Measurements from ENCODE around the gene FHOD3. TPM values are rescaled to one million over a fixed set of nuclear protein-coding genes. Genes with fewer than 3 reads are reported as not detected.

Gene FHOD3
- total and polyA plus RNA-seq, 3 experiments from 2014 or later, result not detected

DNA sequence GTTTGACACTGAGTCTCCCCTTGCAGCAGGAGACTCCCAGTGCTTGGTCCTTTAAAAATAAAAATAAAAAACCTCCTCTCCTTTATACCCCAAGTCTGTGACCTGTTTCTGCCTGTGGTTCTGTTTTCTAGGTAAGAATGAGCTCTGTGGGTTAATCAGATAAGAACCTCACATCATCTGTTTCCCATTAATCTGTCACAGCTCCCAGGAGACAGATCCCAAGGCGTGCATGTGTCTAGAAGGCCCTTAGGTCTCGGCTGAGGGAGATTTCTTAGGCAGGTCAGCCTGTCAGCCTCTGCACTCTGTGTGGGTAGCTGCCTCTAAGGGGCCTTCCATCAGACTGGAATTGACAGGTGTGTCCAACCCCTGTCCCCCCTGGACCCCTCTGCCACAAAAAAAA, 80.7 kb downstream of the FHOD3 start:
- no peak for DNase-seq
- Mint-ChIP-seq H3K9me3 (no peaks in the 10 kb centered on the region), H3K27me3 (peaks cover 10 to 14% of the 10 kb centered on the region in 2 donors), H3K36me3 (no peaks in the 10 kb centered on the region), H3K27ac (no peak overlapping the region), H3K4me3 (no peak overlapping the region), H3K4me1 (no peaks in the 10 kb centered on the region)
- CTCF ChIA-PET, result interaction anchor here (1.1 kb wide), 1 partner anchor 10 kb away, joined by 3 read pairs; no protein-coding TSS in a partner anchor
- Histone ChIP-seq H3K9me3 (ENCODE audit: low read length) (no peaks in the 10 kb centered on the region), H3K36me3 (ENCODE audit: insufficient read depth, low read length) (no peaks in the 10 kb centered on the region), H3K4me3 (ENCODE audit: low read length) (no peak overlapping the region), H3K4me1 (ENCODE audit: insufficient read depth, low read length) (no peaks in the 10 kb centered on the region), H3K27me3 (ENCODE audit: insufficient read depth, low read length, poor library complexity, severe bottlenecking) (no peaks in the 10 kb centered on the region), H3K27ac (ENCODE audit: low read depth, low read length) (no peak overlapping the region)
- POLR2A ChIA-PET, result no interaction called here

DNA sequence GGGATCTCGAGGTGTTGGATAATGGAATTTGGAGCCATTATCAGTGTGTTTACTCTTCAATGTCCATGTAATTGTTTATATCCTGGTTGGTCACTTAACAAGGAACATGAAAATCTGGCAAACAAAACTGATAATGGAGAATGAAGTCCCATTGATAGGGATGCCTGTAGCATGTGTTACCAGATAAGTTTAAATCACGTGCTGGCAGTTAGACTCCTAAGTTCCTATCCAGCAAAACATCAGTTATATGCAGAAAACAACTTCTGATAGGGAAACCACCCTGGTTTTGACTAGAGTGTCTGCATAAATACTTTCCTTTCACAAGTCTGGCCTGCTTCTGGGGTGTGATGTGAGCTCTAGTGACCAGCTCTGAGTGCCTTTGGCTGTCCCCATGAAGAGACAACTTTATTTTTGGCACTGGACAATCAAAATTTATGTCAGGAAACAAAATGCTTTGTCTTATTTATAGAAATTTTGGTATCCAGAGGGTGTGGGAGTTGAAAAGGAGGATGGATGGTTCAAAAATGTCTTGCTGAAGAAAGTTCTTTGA, 82.0 kb downstream of the FHOD3 start:
- Histone ChIP-seq H3K27ac (ENCODE audit: low read depth, low read length) (no peak overlapping the region), H3K36me3 (ENCODE audit: insufficient read depth, low read length) (no peaks in the 10 kb centered on the region), H3K4me1 (ENCODE audit: insufficient read depth, low read length) (no peaks in the 10 kb centered on the region), H3K4me3 (ENCODE audit: low read length) (no peak overlapping the region), H3K9me3 (ENCODE audit: low read length) (no peaks in the 10 kb centered on the region), H3K27me3 (ENCODE audit: insufficient read depth, low read length, poor library complexity, severe bottlenecking) (no peaks in the 10 kb centered on the region)
- ChIA-PET POLR2A (no interaction called here), CTCF (no interaction called here)
- H3K27me3 Mint-ChIP-seq, result peaks cover 6 to 10% of the 10 kb centered on the region in 2 donors
- no peaks in the 10 kb centered on the region for H3K9me3 Mint-ChIP-seq
- H3K36me3 Mint-ChIP-seq, result no peaks in the 10 kb centered on the region
- no peak overlapping the region for H3K4me3 Mint-ChIP-seq
- no peak for DNase-seq
- H3K4me1 Mint-ChIP-seq, result no peaks in the 10 kb centered on the region
- H3K27ac Mint-ChIP-seq, result no peak overlapping the region

DNA sequence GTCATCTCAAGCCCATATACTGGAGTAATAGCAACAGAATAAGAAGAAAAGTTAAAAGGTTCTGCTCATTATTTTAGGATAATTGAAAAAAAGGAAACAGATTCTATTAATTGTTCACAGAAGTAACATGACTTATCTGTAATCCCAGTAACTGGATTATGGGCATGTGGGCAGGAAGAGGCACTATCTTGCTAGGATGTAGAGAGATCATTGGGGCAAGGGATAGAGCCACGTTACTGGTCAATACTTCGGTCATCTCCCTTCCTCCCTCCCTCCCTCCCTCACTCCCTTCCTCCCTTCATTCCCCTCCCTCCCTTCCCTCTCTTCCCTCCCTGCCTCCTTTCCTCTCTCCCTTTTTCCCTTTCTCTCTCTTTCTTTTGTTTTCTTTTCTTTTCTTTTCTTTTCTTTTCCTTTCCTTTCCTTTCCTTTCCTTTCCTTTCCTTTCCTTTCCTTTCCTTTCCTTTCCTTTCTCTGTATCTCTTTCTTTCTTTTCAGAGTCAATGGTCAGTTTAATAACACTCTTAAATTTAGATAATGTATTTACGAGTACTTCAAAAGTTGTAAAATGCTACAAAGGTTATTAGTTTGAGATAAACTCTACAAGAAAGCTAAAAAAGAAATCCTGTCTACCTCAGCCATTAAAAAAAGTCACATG, 82.8 kb downstream of the FHOD3 start:
- CTCF ChIA-PET, result no interaction called here
- POLR2A ChIA-PET, result no interaction called here
- no peaks in the 10 kb centered on the region for H3K36me3 Mint-ChIP-seq
- H3K4me1 ChIP-seq (ENCODE audit: insufficient read depth, low read length), result no peaks in the 10 kb centered on the region
- no peaks in the 10 kb centered on the region for H3K27me3 ChIP-seq (ENCODE audit: insufficient read depth, low read length, poor library complexity, severe bottlenecking)
- H3K36me3 ChIP-seq (ENCODE audit: insufficient read depth, low read length), result no peaks in the 10 kb centered on the region
- H3K4me3 Mint-ChIP-seq, result no peak overlapping the region
- no peaks in the 10 kb centered on the region for H3K9me3 ChIP-seq (ENCODE audit: low read length)
- H3K4me3 ChIP-seq (ENCODE audit: low read length), result no peak overlapping the region
- H3K27ac ChIP-seq (ENCODE audit: low read depth, low read length), result no peak overlapping the region
- H3K27ac Mint-ChIP-seq, result no peak overlapping the region
- H3K4me1 Mint-ChIP-seq, result no peaks in the 10 kb centered on the region
- no peak for DNase-seq
- no peaks in the 10 kb centered on the region for H3K9me3 Mint-ChIP-seq
- peaks cover 5 to 10% of the 10 kb centered on the region in 2 donors for H3K27me3 Mint-ChIP-seq

DNA sequence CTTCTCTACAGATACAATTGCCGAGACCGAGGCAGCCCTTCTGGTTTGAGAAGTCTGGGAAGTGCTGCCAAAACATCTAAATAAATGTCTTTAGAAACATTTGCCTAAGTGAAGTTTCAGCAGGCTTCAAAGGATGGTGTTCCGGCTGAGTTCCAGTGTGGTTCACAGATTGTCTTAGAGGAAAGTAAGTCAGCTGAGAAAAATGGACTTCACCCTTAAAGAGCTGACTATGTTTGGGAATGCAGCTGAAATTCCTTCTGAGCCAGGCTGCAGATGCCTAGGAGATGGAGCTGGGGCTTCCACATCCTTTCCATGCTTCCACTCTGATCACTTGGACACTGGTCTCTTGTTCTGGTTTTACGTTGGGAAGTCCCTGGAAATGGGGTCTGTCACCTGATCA, 83.6 kb downstream of the FHOD3 start:
- POLR2A ChIA-PET, result no interaction called here
- Histone ChIP-seq H3K9me3 (ENCODE audit: low read length) (no peaks in the 10 kb centered on the region), H3K4me3 (ENCODE audit: low read length) (no peak overlapping the region), H3K36me3 (ENCODE audit: insufficient read depth, low read length) (no peaks in the 10 kb centered on the region), H3K27ac (ENCODE audit: low read depth, low read length) (no peak overlapping the region), H3K4me1 (ENCODE audit: insufficient read depth, low read length) (no peaks in the 10 kb centered on the region), H3K27me3 (ENCODE audit: insufficient read depth, low read length, poor library complexity, severe bottlenecking) (no peaks in the 10 kb centered on the region)
- Mint-ChIP-seq H3K4me3 (no peak overlapping the region), H3K27me3 (peaks cover 5 to 10% of the 10 kb centered on the region in 2 donors), H3K27ac (no peak overlapping the region), H3K9me3 (no peaks in the 10 kb centered on the region), H3K4me1 (no peaks in the 10 kb centered on the region), H3K36me3 (no peaks in the 10 kb centered on the region)
- CTCF ChIA-PET, result no interaction called here
- no peak for DNase-seq

DNA sequence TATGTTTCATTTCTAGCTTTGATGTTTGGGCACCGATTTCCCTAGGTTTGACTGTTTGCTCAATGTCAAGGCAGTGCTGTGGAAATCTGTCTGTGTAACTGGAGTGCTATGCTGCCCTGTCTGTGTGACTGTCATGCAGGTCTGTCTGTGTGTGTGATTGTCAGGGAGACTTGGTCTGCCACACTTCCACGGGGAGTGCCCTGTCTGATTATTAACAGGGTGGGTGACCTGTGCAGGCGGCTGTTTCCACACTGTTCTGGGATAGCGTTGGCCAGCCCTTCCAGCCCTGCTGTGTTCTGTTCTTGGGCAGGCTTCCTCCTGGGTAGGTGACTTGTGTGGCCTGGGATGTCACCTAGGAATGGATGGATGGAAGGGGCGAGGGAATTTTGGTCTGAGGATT, 85.3 kb downstream of the FHOD3 start:
- Histone ChIP-seq H3K9me3 (ENCODE audit: low read length) (no peaks in the 10 kb centered on the region), H3K36me3 (ENCODE audit: insufficient read depth, low read length) (no peaks in the 10 kb centered on the region), H3K4me3 (ENCODE audit: low read length) (no peak overlapping the region), H3K4me1 (ENCODE audit: insufficient read depth, low read length) (no peaks in the 10 kb centered on the region), H3K27ac (ENCODE audit: low read depth, low read length) (no peak overlapping the region), H3K27me3 (ENCODE audit: insufficient read depth, low read length, poor library complexity, severe bottlenecking) (no peaks in the 10 kb centered on the region)
- ChIA-PET POLR2A (no interaction called here), CTCF (no interaction called here)
- H3K9me3 Mint-ChIP-seq, result no peaks in the 10 kb centered on the region
- peaks cover 5 to 10% of the 10 kb centered on the region in 2 donors for H3K27me3 Mint-ChIP-seq
- H3K27ac Mint-ChIP-seq, result no peak overlapping the region
- H3K4me1 Mint-ChIP-seq, result no peaks in the 10 kb centered on the region
- no peak for DNase-seq
- H3K4me3 Mint-ChIP-seq, result no peak overlapping the region
- H3K36me3 Mint-ChIP-seq, result no peaks in the 10 kb centered on the region

DNA sequence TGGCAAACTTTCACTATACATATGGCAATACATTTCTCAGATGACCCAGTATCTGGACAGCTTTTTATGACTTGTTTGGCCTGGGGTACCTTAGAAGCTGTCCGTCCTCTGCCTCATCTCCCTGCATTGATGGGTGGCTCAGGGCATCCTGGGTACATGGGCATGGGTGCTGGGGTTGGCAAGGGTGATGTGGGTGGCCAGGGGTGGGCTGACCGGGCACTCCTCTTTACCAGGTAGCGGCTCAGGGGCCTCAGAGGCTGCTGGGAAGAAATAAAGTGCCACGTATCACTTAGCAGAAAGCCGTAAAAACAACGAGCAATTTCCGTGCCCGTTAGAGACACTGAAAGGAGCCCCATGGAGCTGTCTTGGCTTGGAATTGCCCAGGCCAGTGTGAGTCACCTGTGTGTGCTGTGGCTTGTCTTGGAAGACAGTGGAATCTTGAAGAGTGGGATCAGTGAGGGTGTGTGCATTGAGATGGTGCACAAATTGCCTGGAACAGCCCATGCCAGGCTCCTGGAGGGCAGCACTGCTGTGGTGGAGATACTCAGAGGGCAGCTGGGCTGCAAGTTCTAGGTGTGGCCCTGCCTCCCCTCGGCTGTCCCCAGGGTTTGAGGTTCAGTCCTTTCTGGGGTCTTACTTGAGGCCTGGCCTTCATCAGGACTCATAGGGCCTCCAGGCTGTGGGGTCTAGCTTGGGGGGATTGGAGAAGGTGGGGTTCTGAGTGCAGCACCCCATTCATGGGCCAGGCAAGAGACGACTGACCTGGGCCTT, 88.8 kb downstream of the FHOD3 start:
- DNase-seq, result no peak
- H3K27ac Mint-ChIP-seq, result no peak overlapping the region
- H3K4me3 ChIP-seq (ENCODE audit: low read length), result no peak overlapping the region
- no peaks in the 10 kb centered on the region for H3K36me3 ChIP-seq (ENCODE audit: insufficient read depth, low read length)
- ChIA-PET POLR2A (no interaction called here), CTCF (no interaction called here)
- H3K4me1 ChIP-seq (ENCODE audit: insufficient read depth, low read length), result no peaks in the 10 kb centered on the region
- no peaks in the 10 kb centered on the region for H3K36me3 Mint-ChIP-seq
- H3K27me3 Mint-ChIP-seq, result peaks cover 3 to 6% of the 10 kb centered on the region in 2 donors
- no peaks in the 10 kb centered on the region for H3K4me1 Mint-ChIP-seq
- no peaks in the 10 kb centered on the region for H3K9me3 ChIP-seq (ENCODE audit: low read length)
- H3K27ac ChIP-seq (ENCODE audit: low read depth, low read length), result no peak overlapping the region
- no peak overlapping the region for H3K4me3 Mint-ChIP-seq
- no peaks in the 10 kb centered on the region for H3K9me3 Mint-ChIP-seq
- no peaks in the 10 kb centered on the region for H3K27me3 ChIP-seq (ENCODE audit: insufficient read depth, low read length, poor library complexity, severe bottlenecking)

DNA sequence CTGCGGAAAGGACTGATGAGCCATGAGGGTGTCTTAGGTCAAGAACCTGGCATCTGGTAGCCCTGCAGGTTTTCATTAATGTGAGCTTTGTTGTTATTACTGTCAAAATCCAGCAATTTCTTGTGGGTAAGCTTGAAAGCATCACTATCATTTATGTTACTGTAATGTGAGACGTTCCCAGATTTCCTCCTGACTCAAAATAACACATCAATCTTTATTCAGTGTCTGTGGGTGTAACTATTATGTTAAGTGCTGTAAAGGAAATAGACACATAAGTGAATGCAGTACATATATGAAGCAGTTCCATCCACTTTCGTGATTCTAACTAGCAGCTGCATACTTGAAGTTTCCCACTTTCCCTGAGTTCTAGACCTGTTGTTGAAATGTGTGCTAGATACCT, 89.8 kb downstream of the FHOD3 start:
- DNase-seq, result no peak
- CTCF ChIA-PET, result interaction anchor here (1.0 kb wide), 1 partner anchor 9 kb away, joined by 3 read pairs; no protein-coding TSS in a partner anchor
- no peaks in the 10 kb centered on the region for H3K4me1 ChIP-seq (ENCODE audit: insufficient read depth, low read length)
- no peaks in the 10 kb centered on the region for H3K9me3 Mint-ChIP-seq
- H3K27ac ChIP-seq (ENCODE audit: low read depth, low read length), result no peak overlapping the region
- no peak overlapping the region for H3K4me3 Mint-ChIP-seq
- H3K9me3 ChIP-seq (ENCODE audit: low read length), result no peaks in the 10 kb centered on the region
- POLR2A ChIA-PET, result no interaction called here
- no peaks in the 10 kb centered on the region for H3K36me3 ChIP-seq (ENCODE audit: insufficient read depth, low read length)
- peaks cover 3 to 6% of the 10 kb centered on the region in 2 donors for H3K27me3 Mint-ChIP-seq
- no peaks in the 10 kb centered on the region for H3K27me3 ChIP-seq (ENCODE audit: insufficient read depth, low read length, poor library complexity, severe bottlenecking)
- no peak overlapping the region for H3K27ac Mint-ChIP-seq
- H3K36me3 Mint-ChIP-seq, result no peaks in the 10 kb centered on the region
- H3K4me3 ChIP-seq (ENCODE audit: low read length), result no peak overlapping the region
- no peaks in the 10 kb centered on the region for H3K4me1 Mint-ChIP-seq

DNA sequence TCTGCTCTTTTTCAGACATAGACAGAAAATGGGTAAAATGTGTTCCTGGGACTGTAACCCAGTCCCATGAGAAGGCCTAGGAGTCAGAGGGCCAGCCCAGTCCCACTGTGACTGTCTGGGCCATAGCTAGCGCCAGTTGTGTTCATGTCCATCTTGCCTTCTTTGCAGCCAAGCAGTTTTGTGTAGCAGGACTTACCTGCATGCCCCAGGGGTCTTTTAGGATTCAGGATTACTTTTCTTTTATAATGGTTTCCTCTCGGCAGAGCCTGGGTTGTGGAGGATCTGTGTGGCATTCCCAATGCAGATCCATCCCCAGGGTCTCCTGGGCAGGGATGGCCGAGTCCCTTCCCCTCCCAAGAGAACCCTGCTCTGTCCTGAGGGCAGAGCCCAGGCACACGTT, 90.8 kb downstream of the FHOD3 start:
- no peaks in the 10 kb centered on the region for H3K9me3 Mint-ChIP-seq

More for the DNA sequence above, 90.8 kb downstream of the FHOD3 start:
- Histone ChIP-seq H3K36me3 (ENCODE audit: insufficient read depth, low read length) (no peaks in the 10 kb centered on the region), H3K27ac (ENCODE audit: low read depth, low read length) (no peak overlapping the region), H3K4me1 (ENCODE audit: insufficient read depth, low read length) (no peaks in the 10 kb centered on the region), H3K27me3 (ENCODE audit: insufficient read depth, low read length, poor library complexity, severe bottlenecking) (no peaks in the 10 kb centered on the region), H3K4me3 (ENCODE audit: low read length) (no peak overlapping the region), H3K9me3 (ENCODE audit: low read length) (no peaks in the 10 kb centered on the region)
- Mint-ChIP-seq H3K4me3 (no peak overlapping the region), H3K27ac (no peak overlapping the region), H3K36me3 (no peaks in the 10 kb centered on the region), H3K27me3 (peaks cover 6% of the 10 kb centered on the region in 2 donors), H3K4me1 (no peaks in the 10 kb centered on the region)
- POLR2A ChIA-PET, result no interaction called here
- DNase-seq, result no peak
- CTCF ChIA-PET, result interaction anchor here (1.0 kb wide), 1 partner anchor 10 kb away, joined by 3 read pairs; no protein-coding TSS in a partner anchor
